ENCODE results near the gene HIGD1C. TPM values are rescaled to one million over a fixed set of nuclear protein-coding genes. Genes with fewer than 3 reads are reported as not detected.

The HIGD1C gene
- total RNA-seq, 4 donors from 2014 or later: not detected

DNA sequence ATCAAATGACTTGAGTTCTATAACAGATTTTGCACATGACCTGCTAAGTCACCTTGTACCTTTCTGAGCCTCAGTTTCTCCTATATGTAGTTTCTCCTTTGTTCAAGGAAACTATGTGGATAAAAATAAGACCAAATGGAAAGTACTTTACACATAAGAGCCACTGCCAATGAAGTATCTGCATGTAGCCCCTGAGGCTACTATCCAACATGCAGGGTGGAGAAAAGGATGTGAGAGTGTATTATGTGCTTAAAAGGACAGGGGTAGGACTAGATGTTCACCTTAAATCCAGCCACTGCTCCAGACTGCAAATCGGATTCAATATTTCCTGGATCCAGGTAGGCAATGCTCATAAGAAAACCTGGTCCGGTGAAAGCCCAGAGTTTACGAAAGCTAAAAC is 52.7 kb downstream of the HIGD1C start:
- no peaks in the 10 kb centered on the region for H3K9me3 ChIP-seq
- 83 to 91% methylated on average over 3 of the region's 3 CpGs for WGBS, 2 donors
- H3K27ac ChIP-seq: no peak overlapping the region
- no peak for TF ChIP-seq POLR2A (IDR thresholded peaks at IDR 0.05)
- TF ChIP-seq, protein P1, sequence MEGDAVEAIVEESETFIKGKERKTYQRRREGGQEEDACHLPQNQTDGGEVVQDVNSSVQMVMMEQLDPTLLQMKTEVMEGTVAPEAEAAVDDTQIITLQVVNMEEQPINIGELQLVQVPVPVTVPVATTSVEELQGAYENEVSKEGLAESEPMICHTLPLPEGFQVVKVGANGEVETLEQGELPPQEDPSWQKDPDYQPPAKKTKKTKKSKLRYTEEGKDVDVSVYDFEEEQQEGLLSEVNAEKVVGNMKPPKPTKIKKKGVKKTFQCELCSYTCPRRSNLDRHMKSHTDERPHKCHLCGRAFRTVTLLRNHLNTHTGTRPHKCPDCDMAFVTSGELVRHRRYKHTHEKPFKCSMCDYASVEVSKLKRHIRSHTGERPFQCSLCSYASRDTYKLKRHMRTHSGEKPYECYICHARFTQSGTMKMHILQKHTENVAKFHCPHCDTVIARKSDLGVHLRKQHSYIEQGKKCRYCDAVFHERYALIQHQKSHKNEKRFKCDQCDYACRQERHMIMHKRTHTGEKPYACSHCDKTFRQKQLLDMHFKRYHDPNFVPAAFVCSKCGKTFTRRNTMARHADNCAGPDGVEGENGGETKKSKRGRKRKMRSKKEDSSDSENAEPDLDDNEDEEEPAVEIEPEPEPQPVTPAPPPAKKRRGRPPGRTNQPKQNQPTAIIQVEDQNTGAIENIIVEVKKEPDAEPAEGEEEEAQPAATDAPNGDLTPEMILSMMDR (IDR thresholded peaks at IDR 0.05): no peak
- no peak overlapping the region for H3K4me3 ChIP-seq
- no peak for DNase-seq
- peaks cover 0 to 12% (median 0%) of the 10 kb centered on the region in 3 donors for H3K4me1 ChIP-seq
- intact Hi-C loops (cut with DNase I): no loop called here
- peaks cover 0 to 83% (median 4%) of the 10 kb centered on the region in 3 donors for H3K36me3 ChIP-seq
- H3K27me3 ChIP-seq: no peaks in the 10 kb centered on the region

DNA sequence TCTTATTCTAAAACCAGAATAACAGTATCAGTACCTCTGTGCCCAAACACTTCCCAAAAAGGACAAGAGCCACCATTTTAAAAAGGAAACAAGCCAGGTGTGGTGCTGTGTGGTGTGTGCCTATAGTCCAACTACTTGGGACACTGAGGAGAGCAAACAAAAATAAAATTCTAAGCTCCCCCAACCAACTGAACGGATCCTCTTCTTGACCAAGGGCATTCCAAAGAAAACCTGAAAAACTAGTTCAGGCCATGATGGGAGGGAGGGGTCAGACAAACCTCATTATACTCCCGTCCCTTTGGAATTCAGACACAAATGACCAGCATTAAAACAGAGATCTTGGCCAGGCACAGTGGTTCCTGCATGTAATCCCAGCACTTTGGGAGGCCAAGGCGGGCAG is 53.3 kb downstream of the HIGD1C start:
- H3K4me3 ChIP-seq: no peak overlapping the region
- no peaks in the 10 kb centered on the region for H3K27me3 ChIP-seq
- DNase-seq: no peak
- no peaks in the 10 kb centered on the region for H3K9me3 ChIP-seq
- peaks cover 0 to 12% (median 0%) of the 10 kb centered on the region in 3 donors for H3K4me1 ChIP-seq
- intact Hi-C loops (cut with DNase I): no loop called here
- H3K36me3 ChIP-seq: peaks cover 0 to 76% (median 4%) of the 10 kb centered on the region in 3 donors
- WGBS, 2 donors: 35 to 60% methylated on average over 2 to 3 of the region's 3 CpGs
- TF ChIP-seq, protein P1 (IDR thresholded peaks at IDR 0.05): no peak
- TF ChIP-seq POLR2A (IDR thresholded peaks at IDR 0.05): no peak
- no peak overlapping the region for H3K27ac ChIP-seq

- H3K4me1 ChIP-seq: peaks cover 8 to 34% (median 9%) of the 10 kb centered on the region in 3 donors
- H3K27me3 ChIP-seq: no peaks in the 10 kb centered on the region
- no peak for DNase-seq
- TF ChIP-seq, protein P1 (IDR thresholded peaks at IDR 0.05): no peak
- no peak for TF ChIP-seq POLR2A (IDR thresholded peaks at IDR 0.05)
- peak overlapping the region in 3 of 4 donors; percentile 51 to 55 (median 51) for H3K27ac ChIP-seq
- no peak overlapping the region for H3K4me3 ChIP-seq
- 92 to 100% methylated on average over 1 of the region's 1 CpG for WGBS, 2 donors
- peaks cover 0 to 48% (median 4%) of the 10 kb centered on the region in 3 donors for H3K36me3 ChIP-seq
- no peaks in the 10 kb centered on the region for H3K9me3 ChIP-seq
- intact Hi-C loops (cut with DNase I): no loop called here
Measured at GRCh38 chr12:51008329-51009055, 56.1 kb downstream of the HIGD1C start.

DNA sequence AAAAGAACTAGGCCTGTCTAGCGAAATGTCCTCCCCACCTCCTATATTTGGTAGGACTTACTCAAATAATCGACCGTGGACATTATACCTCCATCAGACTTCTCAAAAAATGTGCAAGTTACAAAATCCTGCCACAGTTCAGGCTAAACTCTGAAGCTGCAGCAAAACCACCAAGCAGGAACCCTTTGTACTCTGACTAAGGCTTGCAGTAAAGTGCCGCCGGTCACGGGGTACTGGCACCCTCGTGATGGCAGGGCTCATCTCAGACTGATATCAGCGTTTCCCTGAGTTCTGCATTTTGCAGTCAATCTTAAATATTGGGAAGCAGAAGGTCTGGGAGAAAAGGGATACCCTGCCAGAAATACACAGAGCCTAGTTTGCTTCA is 56.7 kb downstream of the HIGD1C start:
- DNase-seq: no peak
- no peaks in the 10 kb centered on the region for H3K27me3 ChIP-seq
- no peak overlapping the region for H3K4me3 ChIP-seq
- no peaks in the 10 kb centered on the region for H3K9me3 ChIP-seq
- peaks cover 0 to 43% (median 4%) of the 10 kb centered on the region in 3 donors for H3K36me3 ChIP-seq
- intact Hi-C loops (cut with DNase I): no loop called here
- H3K27ac ChIP-seq: peak overlapping the region in 3 of 4 donors; percentile 20 to 55 (median 51)
- 76% methylated on average over 7 to 8 of the region's 8 CpGs for WGBS, 2 donors
- TF ChIP-seq, protein P1 (IDR thresholded peaks at IDR 0.05): no peak
- peak in 2 of 4 donors; percentile 21 to 32 for TF ChIP-seq POLR2A (IDR thresholded peaks at IDR 0.05)
- H3K4me1 ChIP-seq: peaks cover 8 to 39% (median 11%) of the 10 kb centered on the region in 3 donors

- Histone ChIP-seq H3K9me3 (no peaks in the 10 kb centered on the region), H3K27ac (no peak overlapping the region), H3K4me3 (no peak overlapping the region), H3K36me3 (peaks cover 0 to 15% (median 4%) of the 10 kb centered on the region in 3 donors), H3K27me3 (no peaks in the 10 kb centered on the region), H3K4me1 (peaks cover 8 to 27% (median 11%) of the 10 kb centered on the region in 3 donors)
- DNase-seq: no peak
- 17 to 64% methylated on average over 3 to 4 of the region's 4 CpGs for WGBS, 2 donors
- intact Hi-C loops (cut with DNase I): no loop called here
- no peak for TF ChIP-seq POLR2A (IDR thresholded peaks at IDR 0.05)
- TF ChIP-seq, protein P1 (IDR thresholded peaks at IDR 0.05): no peak
Measured at GRCh38 chr12:51011955-51012354, 59.6 kb downstream of the HIGD1C start.
